HEK293 (cell line): Measurements from ENCODE around the gene MYBPC3.
A peak's percentile ranks its signal among the peaks of the same experiment; 100 is the strongest.

Experiments
- CTCF ChIA-PET: fragments of 350-600 bp; formaldehyde crosslinking; extraction: SDS; loops from one replicate; lab custom pipeline; 2021; ENCODE audit warnings: antibody characterized with exemption; lab: Yijun Ruan, JAX
- POLR2A ChIA-PET: fragments of 300-600 bp; formaldehyde crosslinking; extraction: SDS; loops from one replicate; lab custom pipeline; 2020; ENCODE audit warnings: antibody characterized with exemption, inconsistent platforms; lab: Yijun Ruan, JAX
- H3K27ac ChIP-seq: fragments of 200-500 bp; sonication (Bioruptor generic); 2 replicates; pipeline ENCODE4 v1.5.1; 2014; ENCODE audit warnings: low read depth, low read length, control low read depth, inconsistent platforms; ENCODE audit errors: extremely low read depth
- H3K36me3 ChIP-seq, 2 experiments: fragments of 200-500 bp in 1 of 2; sonication (Bioruptor generic) in 1 of 2; 1 replicate in 1 of 2; 2 replicates in 1 of 2; pipeline ENCODE4 v1.5.1; 2014 to 2017; ENCODE audit warnings: inconsistent platforms in 2 of 2, low read length in 2 of 2; ENCODE audit not compliant: control insufficient read depth in 2 of 2, insufficient read depth in 1 of 2
- H3K4me1 ChIP-seq: fragments of 200-500 bp; sonication (Bioruptor generic); 2 replicates; pipeline ENCODE4 v1.5.1; 2014; ENCODE audit warnings: mild to moderate bottlenecking, low read length, inconsistent platforms; ENCODE audit not compliant: control insufficient read depth, insufficient read depth
- H3K4me3 ChIP-seq: 2 replicates; pipeline ENCODE4 v1.5.1; 2011; ENCODE audit warnings: low read depth, mild to moderate bottlenecking, control low read depth, low read length, moderate library complexity
- H3K9me3 ChIP-seq: fragments of 200-500 bp; sonication (Bioruptor generic); 2 replicates; pipeline ENCODE4 v1.5.1; 2014; ENCODE audit warnings: low read depth, low read length, inconsistent platforms; ENCODE audit not compliant: control insufficient read depth, insufficient read depth
- EGR2 ChIP-seq: fragments of 450-650 bp; formaldehyde crosslinking; IDR thresholded peaks from 2 replicates; pipeline ENCODE4 v1.5.1; 2016; ENCODE audit warnings: low read depth, missing biosample characterization, missing genetic modification characterization
- GLI4 ChIP-seq: fragments of 450-650 bp; formaldehyde crosslinking; IDR thresholded peaks from 2 replicates; pipeline ENCODE4 v1.5.1; 2016; ENCODE audit warnings: missing biosample characterization, missing genetic modification characterization
- HOXC10 ChIP-seq: sonication (generic); formaldehyde crosslinking; IDR thresholded peaks from 2 replicates; pipeline ENCODE4 v1.8.1; 2023; ENCODE audit warnings: mild to moderate bottlenecking, missing genetic modification reagents
- KLF8 ChIP-seq: fragments of 450-650 bp; formaldehyde crosslinking; IDR thresholded peaks from 2 replicates; pipeline ENCODE4 v1.5.1; 2016; ENCODE audit warnings: missing biosample characterization, missing genetic modification characterization
- SP2 ChIP-seq: fragments of 450-650 bp; formaldehyde crosslinking; IDR thresholded peaks from 2 replicates; pipeline ENCODE4 v1.5.1; 2016; ENCODE audit warnings: missing biosample characterization, missing genetic modification characterization
- WT1 ChIP-seq: fragments of 450-650 bp; formaldehyde crosslinking; IDR thresholded peaks from 2 replicates; pipeline ENCODE4 v1.5.1; 2016; ENCODE audit warnings: missing biosample characterization, missing genetic modification characterization
- ZBTB48 ChIP-seq: fragments of 450-650 bp; formaldehyde crosslinking; IDR thresholded peaks from 2 replicates; pipeline ENCODE4 v1.5.1; 2016; ENCODE audit warnings: missing biosample characterization, missing genetic modification characterization
- ZNF311 ChIP-seq: fragments of 450-650 bp; formaldehyde crosslinking; IDR thresholded peaks from 2 replicates; pipeline ENCODE4 v1.5.1; 2017; ENCODE audit warnings: missing biosample characterization, missing genetic modification characterization, borderline replicate concordance
- ZNF354C ChIP-seq: fragments of 450-650 bp; formaldehyde crosslinking; IDR thresholded peaks from 2 replicates; pipeline ENCODE4 v1.5.1; 2016; ENCODE audit warnings: missing biosample characterization, missing genetic modification characterization, low read depth, borderline replicate concordance
- ZNF571 ChIP-seq: fragments of 450-650 bp; formaldehyde crosslinking; IDR thresholded peaks from 2 replicates; pipeline ENCODE4 v1.5.0; 2017; ENCODE audit warnings: missing biosample characterization, missing genetic modification characterization
- ZNF624 ChIP-seq: fragments of 450-650 bp; formaldehyde crosslinking; IDR thresholded peaks from 2 replicates; pipeline ENCODE4 v1.5.1; 2017; ENCODE audit warnings: missing biosample characterization, missing genetic modification characterization
- ZNF654 ChIP-seq: fragments of 450-650 bp; formaldehyde crosslinking; IDR thresholded peaks from 2 replicates; pipeline ENCODE4 v1.5.1; 2016; ENCODE audit warnings: low read depth, missing biosample characterization, missing genetic modification characterization
- ZNF670 ChIP-seq: fragments of 450-650 bp; formaldehyde crosslinking; IDR thresholded peaks from 2 replicates; pipeline ENCODE4 v1.5.1; 2016; ENCODE audit warnings: missing biosample characterization, missing genetic modification characterization, low read depth
- ZNF76 ChIP-seq: fragments of 450-650 bp; formaldehyde crosslinking; IDR thresholded peaks from 2 replicates; pipeline ENCODE4; 2016; ENCODE audit warnings: low read depth, missing biosample characterization, missing genetic modification characterization, borderline replicate concordance
- ZSCAN30 ChIP-seq: fragments of 450-650 bp; IDR thresholded peaks from 2 replicates; pipeline ENCODE4 v1.5.1; 2018; ENCODE audit warnings: missing biosample characterization, mild to moderate bottlenecking, missing genetic modification characterization, moderate library complexity
- TF ChIP-seq, protein P1 (sequence below): fragments of 450-650 bp; formaldehyde crosslinking; IDR thresholded peaks from 2 replicates; pipeline ENCODE4 v1.5.1; 2017; ENCODE audit warnings: missing biosample characterization, missing genetic modification characterization
- TF ChIP-seq, protein P2 (sequence below): fragments of 450-650 bp; formaldehyde crosslinking; IDR thresholded peaks from 2 replicates; pipeline ENCODE4 v1.5.1; 2017; ENCODE audit warnings: missing biosample characterization, mild to moderate bottlenecking, missing genetic modification characterization, moderate library complexity
- TF ChIP-seq, protein P3 (sequence below): fragments of 450-650 bp; formaldehyde crosslinking; IDR thresholded peaks from 2 replicates; pipeline ENCODE4 v1.5.1; 2016; ENCODE audit warnings: missing biosample characterization, missing genetic modification characterization
- TF ChIP-seq, protein P4 (sequence below): fragments of 450-650 bp; formaldehyde crosslinking; conservative IDR thresholded peaks from 2 replicates; pipeline ENCODE4 v1.5.1; 2016; ENCODE audit warnings: low read depth, missing biosample characterization, missing genetic modification characterization
- TF ChIP-seq, protein P5 (sequence below): fragments of 450-650 bp; formaldehyde crosslinking; IDR thresholded peaks from 2 replicates; pipeline ENCODE4 v1.5.1; 2016; ENCODE audit warnings: missing biosample characterization, missing genetic modification characterization
- TF ChIP-seq, protein P6 (sequence below): sonication (generic); formaldehyde crosslinking; IDR thresholded peaks from 2 replicates; pipeline ENCODE4 v1.8.1; 2022; ENCODE audit warnings: mild to moderate bottlenecking, moderate library complexity, missing genetic modification reagents
- TF ChIP-seq, protein P7 (sequence below): fragments of 450-650 bp; formaldehyde crosslinking; IDR thresholded peaks from 2 replicates; pipeline ENCODE4; 2016; ENCODE audit warnings: missing biosample characterization, missing genetic modification characterization

MYBPC3 gene

DNA sequence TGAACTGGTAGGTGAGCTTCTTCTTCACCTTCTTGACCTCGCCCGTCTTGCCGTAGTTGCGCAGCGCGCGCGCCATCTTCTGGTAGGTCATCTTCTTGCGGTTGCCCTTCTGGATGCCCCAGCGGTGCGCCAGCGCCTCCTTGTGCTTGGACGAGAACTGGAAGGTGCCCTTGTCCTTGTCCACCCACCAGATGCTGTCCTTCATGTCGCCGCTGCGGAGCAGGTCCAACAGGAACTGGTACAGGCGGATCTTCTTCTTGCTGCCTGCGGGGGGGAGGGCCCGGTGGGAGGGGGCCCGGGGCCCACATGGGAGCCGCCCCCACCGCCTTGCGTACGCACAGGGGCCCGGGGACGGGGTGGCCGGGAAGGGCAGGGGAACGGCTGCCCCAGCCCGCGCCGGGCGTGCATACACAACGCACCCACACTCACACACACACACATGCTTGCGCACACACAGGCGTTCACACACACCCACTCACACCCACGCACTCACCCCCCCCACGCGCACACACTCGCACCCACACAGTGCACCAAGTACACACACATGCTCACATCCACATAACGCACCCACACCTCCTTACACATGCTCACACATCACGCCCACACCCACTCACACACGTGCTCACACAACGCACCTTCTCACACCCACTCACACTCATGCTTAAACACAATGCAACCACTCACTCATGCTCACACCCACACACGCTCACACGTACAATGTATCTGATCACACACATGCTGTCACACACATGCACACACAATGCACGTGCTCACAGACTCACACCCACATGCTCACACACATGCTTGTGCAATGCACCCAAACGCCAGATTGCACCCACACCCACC lies 3.0 kb upstream of the MYBPC3 start (continued):
- TF ChIP-seq, protein P1, sequence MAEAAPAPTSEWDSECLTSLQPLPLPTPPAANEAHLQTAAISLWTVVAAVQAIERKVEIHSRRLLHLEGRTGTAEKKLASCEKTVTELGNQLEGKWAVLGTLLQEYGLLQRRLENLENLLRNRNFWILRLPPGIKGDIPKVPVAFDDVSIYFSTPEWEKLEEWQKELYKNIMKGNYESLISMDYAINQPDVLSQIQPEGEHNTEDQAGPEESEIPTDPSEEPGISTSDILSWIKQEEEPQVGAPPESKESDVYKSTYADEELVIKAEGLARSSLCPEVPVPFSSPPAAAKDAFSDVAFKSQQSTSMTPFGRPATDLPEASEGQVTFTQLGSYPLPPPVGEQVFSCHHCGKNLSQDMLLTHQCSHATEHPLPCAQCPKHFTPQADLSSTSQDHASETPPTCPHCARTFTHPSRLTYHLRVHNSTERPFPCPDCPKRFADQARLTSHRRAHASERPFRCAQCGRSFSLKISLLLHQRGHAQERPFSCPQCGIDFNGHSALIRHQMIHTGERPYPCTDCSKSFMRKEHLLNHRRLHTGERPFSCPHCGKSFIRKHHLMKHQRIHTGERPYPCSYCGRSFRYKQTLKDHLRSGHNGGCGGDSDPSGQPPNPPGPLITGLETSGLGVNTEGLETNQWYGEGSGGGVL (tag by site-specific recombination), result peak; percentile 28; the same call in 1 of the 2 replicates
- TF ChIP-seq SP2 (peak; percentile 67), ZNF654 (tag by site-specific recombination) (peak; percentile 100), ZNF670 (tag by site-specific recombination) (no peak), KLF8 (tag by site-specific recombination) (peak; percentile 14), ZNF311 (tag by site-specific recombination) (no peak)
- TF ChIP-seq, protein P2, sequence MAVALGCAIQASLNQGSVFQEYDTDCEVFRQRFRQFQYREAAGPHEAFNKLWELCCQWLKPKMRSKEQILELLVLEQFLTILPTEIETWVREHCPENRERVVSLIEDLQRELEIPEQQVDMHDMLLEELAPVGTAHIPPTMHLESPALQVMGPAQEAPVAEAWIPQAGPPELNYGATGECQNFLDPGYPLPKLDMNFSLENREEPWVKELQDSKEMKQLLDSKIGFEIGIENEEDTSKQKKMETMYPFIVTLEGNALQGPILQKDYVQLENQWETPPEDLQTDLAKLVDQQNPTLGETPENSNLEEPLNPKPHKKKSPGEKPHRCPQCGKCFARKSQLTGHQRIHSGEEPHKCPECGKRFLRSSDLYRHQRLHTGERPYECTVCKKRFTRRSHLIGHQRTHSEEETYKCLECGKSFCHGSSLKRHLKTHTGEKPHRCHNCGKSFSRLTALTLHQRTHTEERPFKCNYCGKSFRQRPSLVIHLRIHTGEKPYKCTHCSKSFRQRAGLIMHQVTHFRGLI (tag by site-specific recombination), result no peak
- TF ChIP-seq, protein P3, sequence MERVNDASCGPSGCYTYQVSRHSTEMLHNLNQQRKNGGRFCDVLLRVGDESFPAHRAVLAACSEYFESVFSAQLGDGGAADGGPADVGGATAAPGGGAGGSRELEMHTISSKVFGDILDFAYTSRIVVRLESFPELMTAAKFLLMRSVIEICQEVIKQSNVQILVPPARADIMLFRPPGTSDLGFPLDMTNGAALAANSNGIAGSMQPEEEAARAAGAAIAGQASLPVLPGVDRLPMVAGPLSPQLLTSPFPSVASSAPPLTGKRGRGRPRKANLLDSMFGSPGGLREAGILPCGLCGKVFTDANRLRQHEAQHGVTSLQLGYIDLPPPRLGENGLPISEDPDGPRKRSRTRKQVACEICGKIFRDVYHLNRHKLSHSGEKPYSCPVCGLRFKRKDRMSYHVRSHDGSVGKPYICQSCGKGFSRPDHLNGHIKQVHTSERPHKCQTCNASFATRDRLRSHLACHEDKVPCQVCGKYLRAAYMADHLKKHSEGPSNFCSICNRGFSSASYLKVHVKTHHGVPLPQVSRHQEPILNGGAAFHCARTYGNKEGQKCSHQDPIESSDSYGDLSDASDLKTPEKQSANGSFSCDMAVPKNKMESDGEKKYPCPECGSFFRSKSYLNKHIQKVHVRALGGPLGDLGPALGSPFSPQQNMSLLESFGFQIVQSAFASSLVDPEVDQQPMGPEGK (tag by site-specific recombination), result peak; percentile 50
- TF ChIP-seq, all 188 proteins: peak for 48

DNA sequence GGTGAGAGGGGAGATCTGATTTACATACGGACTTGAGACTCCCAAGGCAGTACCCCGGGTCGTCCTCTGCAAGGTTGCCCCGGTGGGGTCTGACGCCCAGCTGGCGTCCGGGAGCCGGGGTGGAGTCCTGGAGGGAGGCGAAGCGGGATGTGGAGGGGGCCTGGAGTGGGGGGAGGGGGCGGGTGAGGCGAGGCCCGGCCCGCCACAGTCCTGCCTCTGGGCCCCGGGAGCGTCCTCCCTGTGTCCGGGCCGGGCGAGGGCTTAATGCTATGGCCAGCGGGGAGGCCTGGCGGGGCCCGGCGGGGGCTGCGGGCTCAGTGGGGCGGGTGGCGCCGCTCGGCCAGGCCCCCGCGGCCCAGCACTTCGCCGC lies 2.4 kb upstream of the MYBPC3 start:
- ChIA-PET CTCF (interaction anchor here (0.5 to 2.1 kb wide), 39 partner anchors 9 to 282 kb away, joined by 3 to 32 read pairs (median 4); partner anchors contain the start of genes ACP2, NR1H3 and SLC39A13), POLR2A (interaction anchor here (0.6 to 1.0 kb wide), 7 partner anchors 89 to 395 kb away, joined by 3 to 7 read pairs (median 4); partner anchors contain the start of genes ACP2 and DDB2)
- H3K4me1 ChIP-seq, result no peaks in the 10 kb centered on the region

More for the DNA sequence above, 2.4 kb upstream of the MYBPC3 start:
- H3K9me3 ChIP-seq, result no peaks in the 10 kb centered on the region
- no peak overlapping the region for H3K27ac ChIP-seq
- H3K36me3 ChIP-seq, result no peaks in the 10 kb centered on the region
- H3K4me3 ChIP-seq, result peak overlapping the region; percentile 14; the same call in 1 of the 2 replicates
- TF ChIP-seq, protein P4, sequence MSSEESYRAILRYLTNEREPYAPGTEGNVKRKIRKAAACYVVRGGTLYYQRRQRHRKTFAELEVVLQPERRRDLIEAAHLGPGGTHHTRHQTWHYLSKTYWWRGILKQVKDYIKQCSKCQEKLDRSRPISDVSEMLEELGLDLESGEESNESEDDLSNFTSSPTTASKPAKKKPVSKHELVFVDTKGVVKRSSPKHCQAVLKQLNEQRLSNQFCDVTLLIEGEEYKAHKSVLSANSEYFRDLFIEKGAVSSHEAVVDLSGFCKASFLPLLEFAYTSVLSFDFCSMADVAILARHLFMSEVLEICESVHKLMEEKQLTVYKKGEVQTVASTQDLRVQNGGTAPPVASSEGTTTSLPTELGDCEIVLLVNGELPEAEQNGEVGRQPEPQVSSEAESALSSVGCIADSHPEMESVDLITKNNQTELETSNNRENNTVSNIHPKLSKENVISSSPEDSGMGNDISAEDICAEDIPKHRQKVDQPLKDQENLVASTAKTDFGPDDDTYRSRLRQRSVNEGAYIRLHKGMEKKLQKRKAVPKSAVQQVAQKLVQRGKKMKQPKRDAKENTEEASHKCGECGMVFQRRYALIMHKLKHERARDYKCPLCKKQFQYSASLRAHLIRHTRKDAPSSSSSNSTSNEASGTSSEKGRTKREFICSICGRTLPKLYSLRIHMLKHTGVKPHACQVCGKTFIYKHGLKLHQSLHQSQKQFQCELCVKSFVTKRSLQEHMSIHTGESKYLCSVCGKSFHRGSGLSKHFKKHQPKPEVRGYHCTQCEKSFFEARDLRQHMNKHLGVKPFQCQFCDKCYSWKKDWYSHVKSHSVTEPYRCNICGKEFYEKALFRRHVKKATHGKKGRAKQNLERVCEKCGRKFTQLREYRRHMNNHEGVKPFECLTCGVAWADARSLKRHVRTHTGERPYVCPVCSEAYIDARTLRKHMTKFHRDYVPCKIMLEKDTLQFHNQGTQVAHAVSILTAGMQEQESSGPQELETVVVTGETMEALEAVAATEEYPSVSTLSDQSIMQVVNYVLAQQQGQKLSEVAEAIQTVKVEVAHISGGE (tag by site-specific recombination), result no peak
- TF ChIP-seq WT1 (tag by site-specific recombination) (no peak), GLI4 (tag by site-specific recombination) (no peak), EGR2 (no peak), ZSCAN30 (tag by site-specific recombination) (no peak), ZNF76 (tag by site-specific recombination) (no peak), ZNF354C (tag by site-specific recombination) (no peak), HOXC10 (CRISPR knock-in tag) (no peak), ZNF571 (tag by site-specific recombination) (no peak), ZBTB48 (no peak), ZNF624 (no peak)
- TF ChIP-seq, protein P5, sequence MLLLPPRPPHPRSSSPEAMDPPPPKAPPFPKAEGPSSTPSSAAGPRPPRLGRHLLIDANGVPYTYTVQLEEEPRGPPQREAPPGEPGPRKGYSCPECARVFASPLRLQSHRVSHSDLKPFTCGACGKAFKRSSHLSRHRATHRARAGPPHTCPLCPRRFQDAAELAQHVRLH (tag by site-specific recombination), result no peak
- TF ChIP-seq, protein P6, sequence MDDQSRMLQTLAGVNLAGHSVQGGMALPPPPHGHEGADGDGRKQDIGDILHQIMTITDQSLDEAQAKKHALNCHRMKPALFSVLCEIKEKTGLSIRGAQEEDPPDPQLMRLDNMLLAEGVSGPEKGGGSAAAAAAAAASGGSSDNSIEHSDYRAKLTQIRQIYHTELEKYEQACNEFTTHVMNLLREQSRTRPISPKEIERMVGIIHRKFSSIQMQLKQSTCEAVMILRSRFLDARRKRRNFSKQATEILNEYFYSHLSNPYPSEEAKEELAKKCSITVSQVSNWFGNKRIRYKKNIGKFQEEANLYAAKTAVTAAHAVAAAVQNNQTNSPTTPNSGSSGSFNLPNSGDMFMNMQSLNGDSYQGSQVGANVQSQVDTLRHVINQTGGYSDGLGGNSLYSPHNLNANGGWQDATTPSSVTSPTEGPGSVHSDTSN, result no peak
- TF ChIP-seq, protein P7, sequence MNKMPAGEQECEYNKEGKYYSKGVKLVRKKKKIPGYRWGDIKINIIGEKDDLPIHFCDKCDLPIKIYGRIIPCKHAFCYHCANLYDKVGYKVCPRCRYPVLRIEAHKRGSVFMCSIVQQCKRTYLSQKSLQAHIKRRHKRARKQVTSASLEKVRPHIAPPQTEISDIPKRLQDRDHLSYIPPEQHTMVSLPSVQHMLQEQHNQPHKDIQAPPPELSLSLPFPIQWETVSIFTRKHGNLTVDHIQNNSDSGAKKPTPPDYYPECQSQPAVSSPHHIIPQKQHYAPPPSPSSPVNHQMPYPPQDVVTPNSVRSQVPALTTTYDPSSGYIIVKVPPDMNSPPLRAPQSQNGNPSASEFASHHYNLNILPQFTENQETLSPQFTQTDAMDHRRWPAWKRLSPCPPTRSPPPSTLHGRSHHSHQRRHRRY (tag by site-specific recombination), result no peak
